GM18909 (cell line): ENCODE data around the gene PAN2.
"Not testable (repeated sequence)": the region's sequence is repeated elsewhere in the genome, so short reads cannot be mapped to it uniquely, and the experiment has no call there.

Experiments used
- ATAC-seq: cut with Tn5 transposase; IDR thresholded peaks from one replicate; pipeline ENCODE4 v1.9.1; 2021; ENCODE audit warnings: mild to moderate bottlenecking; ENCODE audit not compliant: unreplicated experiment, poor library complexity

PAN2 gene

GRCh38 chr12:56282030-56282429, 51.8 kb downstream of the PAN2 start:
- no peak for ATAC-seq

GRCh38 chr12:56280849-56281248, 53.0 kb downstream of the PAN2 start:
- ATAC-seq = no peak

GRCh38 chr12:56278905-56279304, 54.9 kb downstream of the PAN2 start:
- ATAC-seq = no peak

- ATAC-seq = no peak
Measured at GRCh38 chr12:56274299-56274698, 59.5 kb downstream of the PAN2 start.

GRCh38 chr12:56272468-56272867, 61.3 kb downstream of the PAN2 start:
- ATAC-seq = not testable (repeated sequence)

- ATAC-seq = no peak
Measured at GRCh38 chr12:56271031-56271430, 62.8 kb downstream of the PAN2 start.

- peak; percentile 10 for ATAC-seq
Measured at GRCh38 chr12:56267443-56268071, 66.2 kb downstream of the PAN2 start.

- peak; percentile 88 for ATAC-seq
Measured at GRCh38 chr12:56266693-56267442, 66.9 kb downstream of the PAN2 start, which contains the start of gene COQ10A. Gene COQ10A, plus strand, starts transcription at chr12:56266942. Its CDS starts 177 bp downstream, at chr12:56267119.
